ENCODE data around the gene RIPOR3. TPM values are rescaled to one million over a fixed set of nuclear protein-coding genes. Genes with fewer than 3 reads are reported as not detected.

Gene RIPOR3
- total RNA-seq, 1 experiment from 2014 or later = 0.46 TPM

GRCh38 chr20:50537546-50538201 is 153.7 kb downstream of the RIPOR3 start:
- no peaks in the 10 kb centered on the region for H3K79me1 ChIP-seq (ENCODE audit: insufficient read depth, low read depth, low read length, poor library complexity, severe bottlenecking)
- H2AFZ ChIP-seq (ENCODE audit: low read length) = no peak overlapping the region
- Mint-ChIP-seq H3K4me1 (peaks cover 14 to 18% of the 10 kb centered on the region in 2 experiments), H3K9me3 (no peaks in the 10 kb centered on the region), H3K4me3 (no peak overlapping the region), H3K27me3 (ENCODE audit: low read depth) (no peaks in the 10 kb centered on the region), H3K36me3 (ENCODE audit: insufficient read depth in 1 of 3, low read depth in 3 of 3) (no peaks in the 10 kb centered on the region), H3K27ac (no peak overlapping the region; a peak in 2 of 7 replicates)
- H2BK20ac ChIP-seq (ENCODE audit: low read depth, low read length, poor library complexity, severe bottlenecking) = no peak overlapping the region
- H3K9ac ChIP-seq (ENCODE audit: extremely low read depth, insufficient read length, low read length) = no peak overlapping the region
- WGBS (ENCODE audit: extremely low coverage, insufficient read length, low lambda C conversion rate) = 100% methylated on average over 1 of the region's 7 CpGs
- H3K79me2 ChIP-seq (ENCODE audit: insufficient read depth, low read length) = peaks cover under 1% of the 10 kb centered on the region; the same call in 1 of the 2 replicates
- no peak overlapping the region for H3K56ac ChIP-seq (ENCODE audit: insufficient read length, low read depth, low read length)
- H3K9me3 ChIP-seq (ENCODE audit: control insufficient read depth, low read depth, low read length) = no peaks in the 10 kb centered on the region
- H4K8ac ChIP-seq (replicated peaks; ENCODE audit: insufficient read length, low read depth, low read length) = no peak overlapping the region
- no peak overlapping the region for H3K18ac ChIP-seq (ENCODE audit: insufficient read length, low read depth, low read length)
- DNase-seq = no peak
- H3K23me2 ChIP-seq (ENCODE audit: insufficient read length, low read depth, low read length, poor library complexity, severe bottlenecking) = no peaks in the 10 kb centered on the region
- no peak overlapping the region for H3K23ac ChIP-seq (ENCODE audit: insufficient read length, low read depth, low read length)
- H4K5ac ChIP-seq (ENCODE audit: insufficient read length, low read depth, low read length) = no peak overlapping the region
- H2BK15ac ChIP-seq (ENCODE audit: low read depth, low read length) = no peak overlapping the region
- no peaks in the 10 kb centered on the region for H3K27me3 ChIP-seq (ENCODE audit: insufficient read depth, low read length)
- no peak overlapping the region for H4K91ac ChIP-seq (ENCODE audit: insufficient read length, low read depth, low read length)
- TF ChIP-seq, protein P1, sequence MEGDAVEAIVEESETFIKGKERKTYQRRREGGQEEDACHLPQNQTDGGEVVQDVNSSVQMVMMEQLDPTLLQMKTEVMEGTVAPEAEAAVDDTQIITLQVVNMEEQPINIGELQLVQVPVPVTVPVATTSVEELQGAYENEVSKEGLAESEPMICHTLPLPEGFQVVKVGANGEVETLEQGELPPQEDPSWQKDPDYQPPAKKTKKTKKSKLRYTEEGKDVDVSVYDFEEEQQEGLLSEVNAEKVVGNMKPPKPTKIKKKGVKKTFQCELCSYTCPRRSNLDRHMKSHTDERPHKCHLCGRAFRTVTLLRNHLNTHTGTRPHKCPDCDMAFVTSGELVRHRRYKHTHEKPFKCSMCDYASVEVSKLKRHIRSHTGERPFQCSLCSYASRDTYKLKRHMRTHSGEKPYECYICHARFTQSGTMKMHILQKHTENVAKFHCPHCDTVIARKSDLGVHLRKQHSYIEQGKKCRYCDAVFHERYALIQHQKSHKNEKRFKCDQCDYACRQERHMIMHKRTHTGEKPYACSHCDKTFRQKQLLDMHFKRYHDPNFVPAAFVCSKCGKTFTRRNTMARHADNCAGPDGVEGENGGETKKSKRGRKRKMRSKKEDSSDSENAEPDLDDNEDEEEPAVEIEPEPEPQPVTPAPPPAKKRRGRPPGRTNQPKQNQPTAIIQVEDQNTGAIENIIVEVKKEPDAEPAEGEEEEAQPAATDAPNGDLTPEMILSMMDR (conservative IDR thresholded peaks at IDR 0.05) = no peak
- H4K20me1 ChIP-seq (ENCODE audit: control insufficient read depth, insufficient read depth, insufficient read length) = no peaks in the 10 kb centered on the region
- no peaks in the 10 kb centered on the region for H3K4me1 ChIP-seq (ENCODE audit: insufficient read depth, low read length)
- no peak overlapping the region for H2AK5ac ChIP-seq (ENCODE audit: insufficient read length, low read length)
- no peak overlapping the region for H2BK5ac ChIP-seq (ENCODE audit: insufficient read length, low read length)
- H3K4me2 ChIP-seq (ENCODE audit: insufficient read depth, insufficient read length, low read length) = no peak overlapping the region
- no peak overlapping the region for H2BK12ac ChIP-seq (ENCODE audit: insufficient read length, low read depth, low read length)
- no peak overlapping the region for H3T11ph ChIP-seq (ENCODE audit: low read length)
- H2BK120ac ChIP-seq (ENCODE audit: low read depth, low read length, poor library complexity, severe bottlenecking) = no peak overlapping the region
- no peak overlapping the region for H3K4ac ChIP-seq (ENCODE audit: low read depth, low read length)
- H3K14ac ChIP-seq (ENCODE audit: insufficient read depth, low read length) = no peak overlapping the region
- no peak overlapping the region for H3K27ac ChIP-seq (ENCODE audit: insufficient read length, low read depth, low read length)
